Measurements from ENCODE around the gene NRXN3.

NRXN3 gene

DNA sequence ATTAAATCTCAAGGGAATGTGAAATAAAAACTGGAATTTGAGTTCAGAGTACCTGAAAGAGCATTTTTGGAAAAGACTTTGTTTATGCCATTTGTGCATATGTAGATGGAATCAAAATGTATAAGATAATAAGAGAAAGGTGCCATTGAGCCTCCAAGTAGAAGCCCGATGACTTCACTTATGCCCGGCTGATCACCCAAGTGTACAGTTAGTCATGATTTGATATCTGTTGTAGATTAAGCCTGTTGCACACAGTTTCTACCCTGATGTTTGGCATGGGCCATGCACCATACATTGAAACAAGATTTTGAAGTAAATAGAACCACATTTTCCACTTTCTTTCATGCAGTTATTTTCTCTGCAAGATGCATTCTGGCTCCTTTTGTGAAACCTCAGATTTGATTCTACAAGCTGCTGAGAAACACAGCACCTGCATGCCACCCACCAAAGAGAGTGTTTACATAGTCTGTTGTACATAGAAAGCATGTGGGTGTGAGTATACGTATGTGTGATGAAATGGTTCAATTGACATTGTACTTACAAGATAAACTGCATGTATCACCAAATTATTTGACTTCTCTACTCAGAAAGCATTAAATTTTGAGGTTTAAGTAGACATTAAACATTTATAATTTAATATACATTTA is 1268.6 kb downstream of the NRXN3 start:
- H3K4me3 ChIP-seq (replicated peaks; ENCODE audit: low read depth, low read length) = no peak overlapping the region
- no peak for TF ChIP-seq CTCF (IDR thresholded peaks at IDR 0.05; ENCODE audit: low read depth, low read length, missing control alignments)
- no peak for DNase-seq (ENCODE audit: extremely low read depth, low read depth)

DNA sequence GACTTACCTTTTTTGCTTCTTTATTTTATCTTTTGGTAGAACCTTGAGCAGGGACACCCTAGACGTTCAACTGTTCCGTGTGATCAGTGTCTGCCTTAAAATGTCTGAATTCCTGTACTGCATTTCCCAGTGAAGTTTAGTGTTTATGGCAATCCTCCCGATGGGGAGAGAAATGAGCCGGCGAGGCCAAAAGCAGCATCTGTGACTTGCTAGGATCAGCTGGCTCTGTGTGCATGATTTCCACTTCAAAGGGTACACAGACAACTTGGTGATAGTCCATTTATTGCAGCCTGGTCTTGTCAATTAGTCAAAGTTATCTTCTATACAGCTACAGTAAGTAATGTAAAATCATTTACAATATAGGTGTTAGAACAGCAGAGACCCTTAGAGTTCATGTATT is 1272.6 kb downstream of the NRXN3 start:
- DNase-seq (ENCODE audit: extremely low read depth, low read depth) = no peak
- H3K4me3 ChIP-seq (replicated peaks; ENCODE audit: low read depth, low read length) = no peak overlapping the region
- no peak for TF ChIP-seq CTCF (IDR thresholded peaks at IDR 0.05; ENCODE audit: low read depth, low read length, missing control alignments)

DNA sequence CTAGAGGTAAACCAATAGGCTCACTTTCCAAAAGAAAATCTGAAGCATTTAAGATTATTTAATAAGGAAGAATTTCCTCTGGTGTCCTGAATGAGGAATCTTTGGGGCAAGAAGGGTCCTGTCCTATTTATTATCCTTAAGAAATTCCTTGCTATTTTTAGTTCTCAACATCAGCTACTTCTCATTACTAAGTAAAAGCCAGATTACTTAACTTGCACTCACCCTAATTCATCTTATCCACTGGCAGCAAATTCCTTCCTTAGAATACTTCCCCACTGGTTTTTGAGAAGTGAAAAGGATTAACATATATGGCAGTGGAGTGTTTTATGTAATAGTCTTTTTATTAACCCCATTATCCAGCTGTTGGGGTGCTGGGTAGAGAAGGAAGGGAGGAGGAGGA is 1273.4 kb downstream of the NRXN3 start:
- H3K4me3 ChIP-seq (replicated peaks; ENCODE audit: low read depth, low read length) = no peak overlapping the region
- DNase-seq (ENCODE audit: extremely low read depth, low read depth) = no peak
- no peak for TF ChIP-seq CTCF (IDR thresholded peaks at IDR 0.05; ENCODE audit: low read depth, low read length, missing control alignments)

DNA sequence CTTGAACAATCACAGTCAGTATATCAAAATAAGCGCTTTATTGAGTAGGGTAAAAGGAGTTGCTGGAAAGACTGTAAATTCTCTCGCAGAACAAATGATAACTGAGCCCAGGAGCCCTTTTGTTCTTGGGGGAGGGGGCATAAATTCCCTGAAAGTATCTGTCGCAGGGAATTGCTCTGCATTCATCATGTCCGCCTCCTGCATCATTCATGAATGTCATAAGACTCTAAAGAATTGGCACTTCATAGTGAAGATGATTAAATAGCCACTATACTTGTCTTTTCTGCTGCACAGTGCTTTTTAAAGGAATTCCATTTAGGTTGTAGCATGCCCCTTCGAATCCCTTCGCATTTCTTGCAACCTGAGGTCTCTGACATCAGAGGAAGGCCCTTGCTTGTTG is 1278.8 kb downstream of the NRXN3 start:
- H3K4me3 ChIP-seq (replicated peaks; ENCODE audit: low read depth, low read length) = no peak overlapping the region
- no peak for TF ChIP-seq CTCF (IDR thresholded peaks at IDR 0.05; ENCODE audit: low read depth, low read length, missing control alignments)
- no peak for DNase-seq (ENCODE audit: extremely low read depth, low read depth)

- no peak for TF ChIP-seq CTCF (IDR thresholded peaks at IDR 0.05; ENCODE audit: low read depth, low read length, missing control alignments)
- DNase-seq (ENCODE audit: extremely low read depth, low read depth) = no peak
- H3K4me3 ChIP-seq (replicated peaks; ENCODE audit: low read depth, low read length) = no peak overlapping the region
Observed at GRCh38 chr14:79451601-79452000, 1281.4 kb downstream of the NRXN3 start.

DNA sequence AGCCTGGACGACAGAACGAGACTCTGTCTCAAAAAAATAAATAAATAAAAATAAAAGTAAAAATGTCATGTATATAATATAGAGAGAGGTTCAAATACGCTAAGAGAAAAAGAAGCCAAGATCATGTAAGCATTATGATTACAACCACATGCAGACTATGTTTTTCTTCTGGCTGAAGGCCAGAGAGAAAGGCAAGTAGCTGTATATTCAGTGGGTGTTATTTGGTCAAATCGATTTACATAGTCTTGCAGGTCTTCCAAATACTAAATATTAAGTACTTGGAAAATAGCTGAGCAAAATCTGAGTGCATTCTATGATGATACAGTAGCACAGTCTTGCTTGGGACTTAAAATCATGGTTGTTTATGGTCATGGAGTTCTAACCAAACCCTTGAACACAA is 1283.1 kb downstream of the NRXN3 start:
- TF ChIP-seq CTCF (IDR thresholded peaks at IDR 0.05; ENCODE audit: low read depth, low read length, missing control alignments) = no peak
- no peak for DNase-seq (ENCODE audit: extremely low read depth, low read depth)
- no peak overlapping the region for H3K4me3 ChIP-seq (replicated peaks; ENCODE audit: low read depth, low read length)

DNA sequence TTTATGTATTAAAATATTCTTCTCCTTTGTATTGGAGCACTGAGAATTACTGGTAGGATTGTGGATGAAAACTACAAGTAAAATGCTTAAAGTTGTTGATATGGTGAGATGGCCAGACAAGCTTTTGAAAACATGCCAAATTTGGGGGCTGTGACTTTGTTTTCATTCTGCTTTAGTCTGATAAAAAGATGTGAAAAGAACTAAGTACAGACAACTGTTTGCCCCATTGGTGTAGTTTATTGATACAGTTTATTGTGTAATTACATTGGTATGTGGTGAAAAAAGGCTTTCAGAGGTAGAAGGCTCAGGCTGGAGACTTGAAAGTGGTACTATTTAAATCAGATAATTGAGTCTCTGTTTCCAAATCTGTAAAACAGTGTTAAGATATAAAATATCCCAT is 1294.3 kb downstream of the NRXN3 start:
- no peak for DNase-seq (ENCODE audit: extremely low read depth, low read depth)
- no peak for TF ChIP-seq CTCF (IDR thresholded peaks at IDR 0.05; ENCODE audit: low read depth, low read length, missing control alignments)
- no peak overlapping the region for H3K4me3 ChIP-seq (replicated peaks; ENCODE audit: low read depth, low read length)

All from HFF-Myc (cell line).